Parathyroid adenoma (tissue), 2 donors: ENCODE data around the gene PPCS.
"Not testable (repeated sequence)": the region's sequence is repeated elsewhere in the genome, so short reads cannot be mapped to it uniquely, and the experiment has no call there.

Experiments
- H2AFZ ChIP-seq: fragments of 300-600 bp; sonication (generic); one replicate; pipeline ENCODE4 v1.7.0; 2017; ENCODE audit warnings: antibody characterized with exemption, mild to moderate bottlenecking
- H3K27ac ChIP-seq: fragments of 300-600 bp; sonication (generic); one replicate; pipeline ENCODE4 v1.7.0; 2017
- H3K27me3 ChIP-seq: fragments of 300-600 bp; sonication (generic); one replicate; pipeline ENCODE4 v1.7.0; 2017; ENCODE audit warnings: low read length; ENCODE audit not compliant: control insufficient read depth, insufficient read depth
- H3K36me3 ChIP-seq: fragments of 300-600 bp; sonication (generic); one replicate; pipeline ENCODE4 v1.7.0; 2017; ENCODE audit warnings: low read length; ENCODE audit not compliant: control insufficient read depth, insufficient read depth
- H3K4me1 ChIP-seq: fragments of 300-600 bp; sonication (generic); one replicate; pipeline ENCODE4 v1.7.0; 2017; ENCODE audit warnings: control low read depth
- H3K4me2 ChIP-seq: fragments of 300-600 bp; sonication (generic); one replicate; pipeline ENCODE4 v1.7.0; 2017; ENCODE audit warnings: low read length
- H3K4me3 ChIP-seq: fragments of 300-600 bp; sonication (generic); one replicate; pipeline ENCODE4 v1.7.0; 2017; ENCODE audit warnings: low read depth, low read length
- H3K79me2 ChIP-seq: fragments of 300-600 bp; sonication (generic); one replicate; pipeline ENCODE4 v1.7.0; 2017; ENCODE audit warnings: control low read depth
- H3K9ac ChIP-seq: fragments of 300-600 bp; sonication (generic); one replicate; pipeline ENCODE4 v1.7.0; 2017; ENCODE audit warnings: mild to moderate bottlenecking
- H3K9me3 ChIP-seq: fragments of 300-600 bp; sonication (generic); one replicate; pipeline ENCODE4 v1.7.0; 2017; ENCODE audit warnings: low read length; ENCODE audit not compliant: control insufficient read depth
- TF ChIP-seq, protein P1 (sequence below): fragments of 300-600 bp; sonication (generic); IDR thresholded peaks from one replicate; pipeline ENCODE4 v1.7.0; 2017; ENCODE audit warnings: antibody characterized with exemption, mild to moderate bottlenecking
- donor health status: primary hyperparathyroidism.

The PPCS gene

GRCh38 chr1:42469727-42470126, 13.4 kb downstream of the PPCS start:
- no peaks in the 10 kb centered on the region for H3K79me2 ChIP-seq
- H3K9ac ChIP-seq, result no peak overlapping the region
- no peaks in the 10 kb centered on the region for H3K9me3 ChIP-seq
- H3K27ac ChIP-seq, result no peak overlapping the region
- H3K27me3 ChIP-seq, result no peaks in the 10 kb centered on the region
- no peak overlapping the region for H2AFZ ChIP-seq
- TF ChIP-seq, protein P1, sequence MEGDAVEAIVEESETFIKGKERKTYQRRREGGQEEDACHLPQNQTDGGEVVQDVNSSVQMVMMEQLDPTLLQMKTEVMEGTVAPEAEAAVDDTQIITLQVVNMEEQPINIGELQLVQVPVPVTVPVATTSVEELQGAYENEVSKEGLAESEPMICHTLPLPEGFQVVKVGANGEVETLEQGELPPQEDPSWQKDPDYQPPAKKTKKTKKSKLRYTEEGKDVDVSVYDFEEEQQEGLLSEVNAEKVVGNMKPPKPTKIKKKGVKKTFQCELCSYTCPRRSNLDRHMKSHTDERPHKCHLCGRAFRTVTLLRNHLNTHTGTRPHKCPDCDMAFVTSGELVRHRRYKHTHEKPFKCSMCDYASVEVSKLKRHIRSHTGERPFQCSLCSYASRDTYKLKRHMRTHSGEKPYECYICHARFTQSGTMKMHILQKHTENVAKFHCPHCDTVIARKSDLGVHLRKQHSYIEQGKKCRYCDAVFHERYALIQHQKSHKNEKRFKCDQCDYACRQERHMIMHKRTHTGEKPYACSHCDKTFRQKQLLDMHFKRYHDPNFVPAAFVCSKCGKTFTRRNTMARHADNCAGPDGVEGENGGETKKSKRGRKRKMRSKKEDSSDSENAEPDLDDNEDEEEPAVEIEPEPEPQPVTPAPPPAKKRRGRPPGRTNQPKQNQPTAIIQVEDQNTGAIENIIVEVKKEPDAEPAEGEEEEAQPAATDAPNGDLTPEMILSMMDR, result no peak
- no peak overlapping the region for H3K4me3 ChIP-seq
- no peak overlapping the region for H3K4me2 ChIP-seq
- no peaks in the 10 kb centered on the region for H3K36me3 ChIP-seq
- H3K4me1 ChIP-seq, result no peaks in the 10 kb centered on the region

GRCh38 chr1:42476605-42477004, 20.3 kb downstream of the PPCS start:
- Histone ChIP-seq H3K4me3 (no peak overlapping the region), H3K4me2 (no peak overlapping the region), H3K27me3 (no peaks in the 10 kb centered on the region), H2AFZ (no peak overlapping the region), H3K79me2 (no peaks in the 10 kb centered on the region), H3K36me3 (no peaks in the 10 kb centered on the region), H3K27ac (no peak overlapping the region), H3K9me3 (no peaks in the 10 kb centered on the region), H3K9ac (no peak overlapping the region), H3K4me1 (no peaks in the 10 kb centered on the region)
- TF ChIP-seq, protein P1, result no peak

DNA sequence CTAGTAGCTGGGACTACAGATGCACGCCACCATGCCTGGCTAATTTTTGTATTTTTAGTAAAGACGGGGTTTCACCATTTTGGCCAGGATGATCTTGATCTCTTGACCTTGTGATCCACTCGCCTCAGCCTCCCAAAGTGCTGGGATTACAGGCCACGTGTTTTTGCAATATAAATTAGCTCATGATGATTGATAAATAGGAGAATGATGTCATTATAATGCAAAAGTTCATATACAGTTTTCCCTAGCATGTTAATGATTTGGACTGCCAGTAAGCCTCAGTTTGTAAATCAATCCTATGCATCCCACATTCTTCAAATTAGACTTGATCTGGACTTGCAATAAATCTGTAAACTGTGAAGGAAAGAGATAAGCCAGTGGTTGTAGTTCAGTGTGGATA, 21.0 kb downstream of the PPCS start:
- not testable (repeated sequence) for H3K27me3 ChIP-seq, H3K9me3 ChIP-seq, H3K27ac ChIP-seq, H2AFZ ChIP-seq, H3K4me2 ChIP-seq, H3K79me2 ChIP-seq, H3K4me3 ChIP-seq, H3K36me3 ChIP-seq, H3K4me1 ChIP-seq, H3K9ac ChIP-seq

DNA sequence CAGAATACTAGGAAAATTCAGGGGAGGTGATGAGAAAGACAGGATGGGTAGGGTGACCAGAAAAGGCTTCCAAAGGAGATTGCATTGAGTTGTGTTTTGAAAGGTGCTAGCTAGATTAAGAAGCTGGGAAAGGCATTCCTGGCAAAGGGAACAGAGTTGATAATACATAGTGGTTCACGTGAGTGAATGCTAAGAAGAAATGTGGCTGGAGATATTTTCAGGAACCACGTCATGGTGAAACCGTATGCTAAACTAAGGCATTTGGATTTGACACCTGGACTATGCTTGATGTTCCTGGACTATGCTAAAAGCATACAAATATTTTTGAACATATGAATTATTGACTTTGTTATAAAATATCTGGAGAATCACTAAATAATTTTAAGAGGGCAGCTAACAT, 21.4 kb downstream of the PPCS start:
- TF ChIP-seq, protein P1, result no peak
- no peak overlapping the region for H3K4me2 ChIP-seq

GRCh38 chr1:42479621-42480020, 23.3 kb downstream of the PPCS start:
- H3K36me3 ChIP-seq, result no peaks in the 10 kb centered on the region
- H3K4me1 ChIP-seq, result no peaks in the 10 kb centered on the region
- no peaks in the 10 kb centered on the region for H3K79me2 ChIP-seq
- TF ChIP-seq, protein P1, result no peak
- no peak overlapping the region for H3K9ac ChIP-seq
- no peaks in the 10 kb centered on the region for H3K9me3 ChIP-seq
- H3K27me3 ChIP-seq, result no peaks in the 10 kb centered on the region
- H3K27ac ChIP-seq, result no peak overlapping the region
- no peak overlapping the region for H3K4me3 ChIP-seq
- H2AFZ ChIP-seq, result no peak overlapping the region
- H3K4me2 ChIP-seq, result no peak overlapping the region

More for the DNA sequence above, 21.4 kb downstream of the PPCS start:
- Histone ChIP-seq H3K9ac (no peak overlapping the region), H2AFZ (no peak overlapping the region), H3K27me3 (no peaks in the 10 kb centered on the region), H3K27ac (no peak overlapping the region), H3K4me3 (no peak overlapping the region), H3K4me1 (no peaks in the 10 kb centered on the region), H3K79me2 (no peaks in the 10 kb centered on the region), H3K9me3 (no peaks in the 10 kb centered on the region), H3K36me3 (no peaks in the 10 kb centered on the region)
